ENCODE measurements around the gene ARL4A.

The ARL4A gene

GRCh38 chr7:12695965-12696364, 8.5 kb downstream of the ARL4A start:
- TF ChIP-seq, protein P1, sequence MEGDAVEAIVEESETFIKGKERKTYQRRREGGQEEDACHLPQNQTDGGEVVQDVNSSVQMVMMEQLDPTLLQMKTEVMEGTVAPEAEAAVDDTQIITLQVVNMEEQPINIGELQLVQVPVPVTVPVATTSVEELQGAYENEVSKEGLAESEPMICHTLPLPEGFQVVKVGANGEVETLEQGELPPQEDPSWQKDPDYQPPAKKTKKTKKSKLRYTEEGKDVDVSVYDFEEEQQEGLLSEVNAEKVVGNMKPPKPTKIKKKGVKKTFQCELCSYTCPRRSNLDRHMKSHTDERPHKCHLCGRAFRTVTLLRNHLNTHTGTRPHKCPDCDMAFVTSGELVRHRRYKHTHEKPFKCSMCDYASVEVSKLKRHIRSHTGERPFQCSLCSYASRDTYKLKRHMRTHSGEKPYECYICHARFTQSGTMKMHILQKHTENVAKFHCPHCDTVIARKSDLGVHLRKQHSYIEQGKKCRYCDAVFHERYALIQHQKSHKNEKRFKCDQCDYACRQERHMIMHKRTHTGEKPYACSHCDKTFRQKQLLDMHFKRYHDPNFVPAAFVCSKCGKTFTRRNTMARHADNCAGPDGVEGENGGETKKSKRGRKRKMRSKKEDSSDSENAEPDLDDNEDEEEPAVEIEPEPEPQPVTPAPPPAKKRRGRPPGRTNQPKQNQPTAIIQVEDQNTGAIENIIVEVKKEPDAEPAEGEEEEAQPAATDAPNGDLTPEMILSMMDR (IDR thresholded peaks at IDR 0.05; ENCODE audit: control extremely low read depth, extremely low read depth, low read depth, missing control alignments): no peak
- CTCF ChIA-PET: interaction anchor here (0.9 to 3.5 kb wide), 4 partner anchors 9 to 72 kb away, joined by 3 to 22 read pairs (median 4); partner anchors contain the start of gene ARL4A
- POLR2A ChIA-PET: no interaction called here
- no peak for DNase-seq (ENCODE audit: extremely low spot score)

- TF ChIP-seq, protein P1 (IDR thresholded peaks at IDR 0.05; ENCODE audit: control extremely low read depth, extremely low read depth, low read depth, missing control alignments): no peak
- CTCF ChIA-PET: interaction anchor here (2.2 kb wide), 1 partner anchor 13 kb away, joined by 13 read pairs; the partner anchor contains the start of gene ARL4A
- POLR2A ChIA-PET: no interaction called here
- no peak for DNase-seq (ENCODE audit: extremely low spot score)
Observed at GRCh38 chr7:12699299-12699698, 11.9 kb downstream of the ARL4A start.

DNA sequence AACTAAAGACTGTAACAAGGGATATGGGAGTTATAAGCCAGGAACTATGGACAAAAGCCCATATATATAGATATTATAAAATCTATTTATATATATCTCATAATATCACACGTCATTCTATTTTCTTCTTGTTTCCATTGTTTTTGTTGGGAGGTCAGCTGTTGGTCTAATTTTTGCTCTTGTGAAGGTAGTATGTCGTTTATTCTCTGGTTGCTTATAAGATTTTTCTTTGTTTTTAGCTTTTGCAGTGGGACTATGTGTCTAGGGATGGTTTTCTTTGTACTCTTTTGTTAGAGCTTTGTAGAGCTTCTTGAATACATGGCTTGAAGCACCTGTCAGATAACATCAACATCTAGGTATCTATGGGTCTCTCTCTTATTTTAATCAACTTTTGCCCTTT, 14.0 kb downstream of the ARL4A start:
- CTCF ChIA-PET: interaction anchor here (0.8 to 2.2 kb wide), 5 partner anchors 9 to 33 kb away, joined by 3 to 13 read pairs (median 4); partner anchors contain the start of gene ARL4A
- POLR2A ChIA-PET: no interaction called here

GRCh38 chr7:12703881-12704280, 16.4 kb downstream of the ARL4A start:
- CTCF ChIA-PET: interaction anchor here (1.0 kb wide), 1 partner anchor 22 kb away, joined by 3 read pairs; no protein-coding TSS in a partner anchor
- TF ChIP-seq, protein P1 (IDR thresholded peaks at IDR 0.05; ENCODE audit: control extremely low read depth, extremely low read depth, low read depth, missing control alignments): no peak
- POLR2A ChIA-PET: no interaction called here
- DNase-seq (ENCODE audit: extremely low spot score): no peak

More for the DNA sequence above, 14.0 kb downstream of the ARL4A start:
- TF ChIP-seq, protein P1 (IDR thresholded peaks at IDR 0.05; ENCODE audit: control extremely low read depth, extremely low read depth, low read depth, missing control alignments): no peak
- no peak for DNase-seq (ENCODE audit: extremely low spot score)

DNA sequence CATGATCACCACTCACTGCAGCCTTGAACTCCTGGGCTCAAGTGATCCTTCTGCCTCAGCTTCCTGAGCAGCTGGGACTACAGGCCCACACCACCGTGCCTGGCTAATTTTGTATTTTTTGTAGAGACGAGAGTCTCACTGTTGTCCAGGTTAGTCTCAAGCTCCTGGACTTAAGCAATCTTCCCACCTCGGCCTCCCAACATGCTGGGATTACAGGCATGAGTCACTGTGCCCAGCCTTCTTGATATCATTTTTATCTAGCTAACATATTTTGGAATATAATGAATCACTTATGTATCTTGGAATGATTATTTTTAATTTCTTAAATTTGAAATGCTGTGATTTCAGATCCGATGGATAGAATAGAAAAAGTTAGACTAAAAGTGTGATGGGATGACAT, 18.4 kb downstream of the ARL4A start:
- CTCF ChIA-PET: interaction anchor here (1.3 to 1.5 kb wide), 2 partner anchors 10 to 19 kb away, joined by 4 to 12 read pairs; partner anchors contain the start of gene ARL4A

GRCh38 chr7:12706900-12707536, 19.6 kb downstream of the ARL4A start:
- ChIA-PET CTCF (interaction anchor here (1.3 to 1.5 kb wide), 2 partner anchors 11 to 20 kb away, joined by 4 to 12 read pairs; partner anchors contain the start of gene ARL4A), POLR2A (no interaction called here)
- DNase-seq (ENCODE audit: extremely low spot score): no peak
- TF ChIP-seq, protein P1 (IDR thresholded peaks at IDR 0.05; ENCODE audit: control extremely low read depth, extremely low read depth, low read depth, missing control alignments): no peak

More for the DNA sequence above, 18.4 kb downstream of the ARL4A start:
- no peak for DNase-seq (ENCODE audit: extremely low spot score)
- TF ChIP-seq, protein P1 (IDR thresholded peaks at IDR 0.05; ENCODE audit: control extremely low read depth, extremely low read depth, low read depth, missing control alignments): no peak
- POLR2A ChIA-PET: no interaction called here

All from GM10248 (cell line).